MG63 (cell line): ENCODE results near the gene MEF2A. TPM values are rescaled to one million over a fixed set of nuclear protein-coding genes. Genes with fewer than 3 reads are reported as not detected.
A peak's percentile ranks its signal among the peaks of the same experiment; 100 is the strongest.
"Not testable (repeated sequence)": the region's sequence is repeated elsewhere in the genome, so short reads cannot be mapped to it uniquely, and the experiment has no call there.

ENCODE experiments used
- DNase-seq: peaks from one replicate; pipeline ENCODE4 v3.0.0-alpha.2; 2020
- H3K27me3 ChIP-seq: fragments of 250-450 bp; sonication (Bioruptor Pico); 2 replicates; pipeline ENCODE4 v1.5.1; 2020; ENCODE audit warnings: mild to moderate bottlenecking, moderate library complexity
- H3K36me3 ChIP-seq: fragments of 250-450 bp; sonication (Bioruptor Pico); 2 replicates; pipeline ENCODE4 v1.5.1; 2020; ENCODE audit warnings: mild to moderate bottlenecking, moderate library complexity
- H3K4me3 ChIP-seq: fragments of 250-450 bp; sonication (Bioruptor Pico); 2 replicates; pipeline ENCODE4 v1.5.1; 2020; ENCODE audit warnings: mild to moderate bottlenecking, moderate library complexity
- H3K9me3 ChIP-seq: fragments of 250-450 bp; sonication (Bioruptor Pico); 2 replicates; pipeline ENCODE4 v1.5.1; 2020; ENCODE audit warnings: mild to moderate bottlenecking, moderate library complexity
- total RNA-seq: library from RNA; depleted of rRNA; stranded (reverse); fragments of >200 nt; shearing (Covaris generic); gene quantifications from 2 replicates; pipeline ENCODE4 v1.2.3, GENCODE V29; 2014; ENCODE audit warnings: low replicate concordance; rRNA removed

Gene MEF2A
- 29.1 and 68.8 TPM in 2 replicates for total RNA-seq

- peak; percentile 97 for DNase-seq
- Histone ChIP-seq H3K4me3 (peak within 1 kb of the TSS; percentile 82), H3K36me3 (peaks cover 3% of the 10 kb centered on the region; the same call in 1 of the 2 replicates), H3K9me3 (no peaks in the 10 kb centered on the region), H3K27me3 (no peaks in the 10 kb centered on the region)
Observed at GRCh38 chr15:99565299-99566156, at the start of gene MEF2A. Gene MEF2A (plus strand): TSS chr15:99565984. CDS start chr15:99633120, 67,136 bp downstream.

DNA sequence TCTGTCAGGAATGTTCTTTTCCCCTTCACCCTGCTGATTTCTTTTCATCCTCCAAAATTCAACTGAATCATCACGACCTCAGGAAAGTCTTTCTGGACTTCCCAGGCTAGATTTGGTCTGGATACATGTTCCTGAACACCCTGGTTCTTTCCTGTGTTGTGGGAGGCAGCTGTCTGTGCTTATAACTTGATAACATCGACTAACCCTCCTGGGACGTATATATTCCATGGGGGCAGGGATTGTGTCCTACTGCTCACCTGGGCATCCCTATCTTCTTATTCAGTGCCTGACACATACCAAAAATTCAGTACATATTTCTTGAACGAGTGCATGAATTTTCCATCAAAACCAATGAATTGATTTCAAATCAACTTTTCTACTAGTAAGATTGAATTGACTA lies 47.6 kb upstream of the MEF2A start:
- Histone ChIP-seq H3K36me3 (no peaks in the 10 kb centered on the region), H3K4me3 (no peak overlapping the region), H3K9me3 (no peaks in the 10 kb centered on the region), H3K27me3 (no peaks in the 10 kb centered on the region)
- no peak for DNase-seq

DNA sequence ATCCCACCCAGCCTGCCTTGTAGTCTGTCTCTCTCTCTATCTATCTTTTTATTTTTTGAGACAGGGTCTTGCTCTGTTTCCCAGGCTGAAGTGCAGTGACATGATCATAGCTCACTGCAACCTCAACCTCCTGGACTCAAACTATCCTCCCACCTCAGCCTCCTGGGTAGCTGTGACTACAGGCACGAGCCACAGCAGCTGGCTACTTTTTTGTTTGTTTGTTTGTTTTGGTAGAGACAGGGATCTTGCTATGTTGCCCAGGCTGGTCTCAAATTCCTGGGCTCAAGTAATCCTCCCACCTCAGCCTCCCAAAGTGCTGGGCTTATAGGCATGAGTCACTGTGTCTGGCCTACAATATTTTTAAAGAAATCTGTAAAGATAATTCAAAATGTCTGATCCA lies 46.4 kb upstream of the MEF2A start:
- H3K36me3 ChIP-seq, H3K27me3 ChIP-seq, H3K4me3 ChIP-seq, H3K9me3 ChIP-seq, DNase-seq: not testable (repeated sequence)

- Histone ChIP-seq H3K4me3 (no peak overlapping the region), H3K27me3 (no peaks in the 10 kb centered on the region), H3K9me3 (peaks cover 3% of the 10 kb centered on the region; the same call in 1 of the 2 replicates), H3K36me3 (no peaks in the 10 kb centered on the region)
- DNase-seq = no peak
Observed at GRCh38 chr15:99522288-99522687, 43.5 kb upstream of the MEF2A start.

DNA sequence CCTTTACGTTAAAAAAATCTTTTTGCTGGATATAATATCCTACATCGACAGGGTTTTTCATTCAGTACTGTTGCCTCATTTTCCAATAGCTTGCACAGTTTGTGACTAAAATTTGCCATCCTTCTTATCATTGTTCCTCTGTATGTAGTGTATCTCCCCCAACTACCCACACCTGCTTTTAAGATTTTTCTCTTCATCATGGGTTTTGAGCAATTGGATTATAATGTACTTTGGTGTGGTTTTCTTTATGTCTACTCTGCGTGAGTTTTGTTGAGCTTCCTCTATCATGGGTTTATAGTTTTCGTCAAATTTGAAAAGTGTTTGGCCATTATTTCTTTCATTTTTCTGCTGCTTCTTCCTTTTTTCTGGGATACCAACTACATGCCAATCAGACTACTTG lies 39.6 kb upstream of the MEF2A start:
- Histone ChIP-seq H3K27me3 (no peaks in the 10 kb centered on the region), H3K36me3 (no peaks in the 10 kb centered on the region), H3K4me3 (no peak overlapping the region), H3K9me3 (peaks cover 15% of the 10 kb centered on the region)
- DNase-seq = no peak

- DNase-seq = no peak
- H3K9me3 ChIP-seq = peaks cover 15% of the 10 kb centered on the region
- no peak overlapping the region for H3K4me3 ChIP-seq
- H3K36me3 ChIP-seq = no peaks in the 10 kb centered on the region
- no peaks in the 10 kb centered on the region for H3K27me3 ChIP-seq
Observed at GRCh38 chr15:99526671-99527070, 39.1 kb upstream of the MEF2A start.

GRCh38 chr15:99536422-99537040 lies 29.3 kb upstream of the MEF2A start:
- no peaks in the 10 kb centered on the region for H3K27me3 ChIP-seq
- H3K9me3 ChIP-seq = peaks cover 6% of the 10 kb centered on the region
- DNase-seq = peak; percentile 76
- H3K36me3 ChIP-seq = no peaks in the 10 kb centered on the region
- no peak overlapping the region for H3K4me3 ChIP-seq

- DNase-seq = no peak
- no peaks in the 10 kb centered on the region for H3K36me3 ChIP-seq
- no peaks in the 10 kb centered on the region for H3K27me3 ChIP-seq
- peaks cover under 1% of the 10 kb centered on the region for H3K9me3 ChIP-seq
- no peak overlapping the region for H3K4me3 ChIP-seq
Observed at GRCh38 chr15:99537344-99537743, 28.4 kb upstream of the MEF2A start.

- no peak for DNase-seq
- H3K9me3 ChIP-seq = no peaks in the 10 kb centered on the region
- H3K4me3 ChIP-seq = no peak overlapping the region
- H3K27me3 ChIP-seq = no peaks in the 10 kb centered on the region
- no peaks in the 10 kb centered on the region for H3K36me3 ChIP-seq
Observed at GRCh38 chr15:99538261-99538660, 27.5 kb upstream of the MEF2A start.

GRCh38 chr15:99542828-99543227 lies 23.0 kb upstream of the MEF2A start:
- H3K4me3 ChIP-seq = no peak overlapping the region
- no peak for DNase-seq
- no peaks in the 10 kb centered on the region for H3K27me3 ChIP-seq
- H3K9me3 ChIP-seq = no peaks in the 10 kb centered on the region
- no peaks in the 10 kb centered on the region for H3K36me3 ChIP-seq

- DNase-seq = no peak
- Histone ChIP-seq H3K36me3 (no peaks in the 10 kb centered on the region), H3K4me3 (no peak overlapping the region), H3K9me3 (no peaks in the 10 kb centered on the region), H3K27me3 (no peaks in the 10 kb centered on the region)
Observed at GRCh38 chr15:99545605-99546004, 20.2 kb upstream of the MEF2A start.

DNA sequence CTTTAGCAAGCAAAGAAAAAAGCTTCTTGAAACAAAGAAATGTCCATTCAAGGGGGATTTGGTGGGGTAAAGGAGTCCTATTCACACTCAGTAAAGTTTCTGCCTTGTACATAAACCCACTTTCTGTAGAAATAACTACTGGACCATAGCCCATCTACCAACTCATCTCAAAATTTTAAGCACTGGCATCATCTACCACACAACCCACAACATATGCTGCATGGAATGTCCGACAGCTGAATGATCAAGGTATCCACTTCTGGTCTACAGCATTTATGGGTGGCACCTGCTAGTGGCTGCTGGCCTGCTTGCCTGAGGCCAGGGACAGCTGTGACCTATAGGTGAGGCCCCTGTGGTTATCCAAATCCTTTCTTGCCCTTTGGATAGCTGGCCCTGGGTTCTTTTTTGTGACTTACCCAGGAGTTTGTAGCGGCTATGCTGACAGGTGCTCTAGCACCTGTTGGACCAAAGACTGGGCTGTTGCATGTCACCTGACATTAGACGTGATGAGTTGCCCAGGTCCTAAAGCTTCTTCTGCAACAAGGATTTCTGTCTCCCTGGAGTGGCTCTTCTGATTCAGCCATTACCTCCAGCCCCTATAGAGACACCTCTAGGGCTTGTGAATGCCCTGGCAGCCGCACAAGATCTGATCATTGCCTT lies 19.2 kb upstream of the MEF2A start:
- DNase-seq = no peak
- H3K4me3 ChIP-seq = no peak overlapping the region

DNA sequence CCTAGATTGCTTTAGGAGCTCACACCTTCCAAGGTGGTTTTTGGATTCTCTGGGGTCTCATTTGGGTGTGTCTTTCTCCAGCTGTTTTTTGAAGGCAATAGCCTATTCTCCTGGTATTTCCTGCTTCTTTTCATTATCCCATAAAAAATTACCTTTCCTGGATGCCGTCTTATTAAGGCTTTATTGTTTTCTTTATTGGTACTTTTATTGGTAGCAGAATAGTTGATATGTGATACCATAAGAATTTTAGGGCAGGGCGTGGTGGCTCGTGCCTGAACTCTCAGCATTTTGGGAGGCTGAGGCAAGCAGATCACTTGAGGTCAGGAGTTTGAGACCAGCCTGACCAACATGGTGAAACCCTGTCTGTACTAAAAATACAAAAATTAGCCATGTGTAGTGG lies 18.3 kb upstream of the MEF2A start:
- H3K36me3 ChIP-seq = no peaks in the 10 kb centered on the region
- no peak for DNase-seq
- no peaks in the 10 kb centered on the region for H3K27me3 ChIP-seq
- H3K4me3 ChIP-seq = no peak overlapping the region
- H3K9me3 ChIP-seq = no peaks in the 10 kb centered on the region

More for the DNA sequence above, 19.2 kb upstream of the MEF2A start:
- no peaks in the 10 kb centered on the region for H3K9me3 ChIP-seq
- no peaks in the 10 kb centered on the region for H3K36me3 ChIP-seq
- no peaks in the 10 kb centered on the region for H3K27me3 ChIP-seq

DNA sequence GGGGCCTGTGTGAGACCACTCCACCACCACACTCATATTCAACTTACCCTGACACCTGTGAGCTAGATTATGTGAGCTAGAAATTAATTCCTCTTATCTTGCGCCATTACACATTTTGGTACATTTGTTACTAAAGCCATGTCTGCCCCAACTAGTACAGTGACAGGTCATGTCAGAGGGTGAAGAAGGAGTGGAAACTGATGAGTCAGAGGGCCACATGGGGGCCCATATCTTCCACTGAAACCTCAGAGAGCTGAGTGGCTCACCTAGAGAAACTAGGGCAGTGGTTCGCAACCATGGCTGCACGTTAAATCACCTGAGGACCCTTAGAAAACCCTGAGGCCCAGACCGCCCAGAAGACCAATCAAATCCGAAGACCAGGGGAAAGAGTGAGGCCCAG lies 15.7 kb upstream of the MEF2A start:
- no peaks in the 10 kb centered on the region for H3K36me3 ChIP-seq
- DNase-seq = no peak
- no peaks in the 10 kb centered on the region for H3K9me3 ChIP-seq
- H3K4me3 ChIP-seq = no peak overlapping the region
- H3K27me3 ChIP-seq = no peaks in the 10 kb centered on the region

DNA sequence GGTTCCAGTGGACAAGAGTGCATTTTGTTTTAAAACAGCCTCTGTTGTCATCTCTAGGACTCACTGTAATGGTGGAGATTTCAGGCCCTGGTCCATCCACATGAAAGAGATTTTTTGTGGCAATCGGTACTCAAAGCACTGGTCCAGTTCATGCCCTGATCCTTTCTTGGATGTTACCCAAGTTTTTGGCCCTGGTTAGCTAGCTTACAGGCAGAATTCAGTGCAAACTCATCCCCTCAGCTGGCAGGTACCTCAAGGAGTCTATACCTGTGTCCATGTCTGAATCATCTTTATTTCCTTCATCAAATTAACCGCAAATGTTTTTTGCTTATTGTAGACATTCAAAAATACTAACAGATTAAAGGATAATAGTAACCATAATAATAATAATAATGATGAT lies 13.7 kb upstream of the MEF2A start:
- Histone ChIP-seq H3K4me3 (no peak overlapping the region), H3K36me3 (no peaks in the 10 kb centered on the region), H3K27me3 (no peaks in the 10 kb centered on the region), H3K9me3 (no peaks in the 10 kb centered on the region)
- peak; percentile 57 for DNase-seq

- H3K36me3 ChIP-seq = no peaks in the 10 kb centered on the region
- no peak overlapping the region for H3K4me3 ChIP-seq
- no peak for DNase-seq
- no peaks in the 10 kb centered on the region for H3K27me3 ChIP-seq
- H3K9me3 ChIP-seq = no peaks in the 10 kb centered on the region
Observed at GRCh38 chr15:99554880-99555488, 10.8 kb upstream of the MEF2A start.

DNA sequence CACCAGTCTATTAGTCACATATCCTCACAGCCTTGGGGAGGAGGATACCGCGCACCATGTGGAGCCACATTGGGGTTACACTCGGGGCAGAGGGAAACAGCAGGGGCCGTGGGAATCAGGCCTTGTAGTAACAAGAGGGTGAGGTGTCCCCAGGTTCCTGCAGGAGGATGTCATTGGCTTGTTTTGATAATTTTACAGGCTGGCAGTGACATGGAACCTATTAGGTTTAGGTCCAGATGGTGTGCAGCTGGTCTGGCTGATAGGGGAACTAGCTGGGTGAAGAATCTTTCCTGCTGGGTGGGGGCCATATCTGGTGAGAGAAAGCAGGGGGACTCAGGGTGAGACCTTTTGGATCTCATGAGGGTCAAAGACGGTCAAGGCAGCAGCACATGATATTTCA lies 9.8 kb upstream of the MEF2A start:
- Histone ChIP-seq H3K4me3 (no peak overlapping the region), H3K9me3 (no peaks in the 10 kb centered on the region), H3K27me3 (no peaks in the 10 kb centered on the region), H3K36me3 (no peaks in the 10 kb centered on the region)
- DNase-seq = no peak
